NOMO-1 treated with DMSO at 0.1 percent for 48 hours (cell line): Measurements from ENCODE around the gene BRD4.
"Not testable (repeated sequence)": the region's sequence is repeated elsewhere in the genome, so short reads cannot be mapped to it uniquely, and the experiment has no call there.

Source experiments
- DNase-seq: peaks from one replicate; lab custom pipeline; 2025; ENCODE audit not compliant: unreplicated experiment; lab: John Stamatoyannopoulos, UW

The BRD4 gene

DNA sequence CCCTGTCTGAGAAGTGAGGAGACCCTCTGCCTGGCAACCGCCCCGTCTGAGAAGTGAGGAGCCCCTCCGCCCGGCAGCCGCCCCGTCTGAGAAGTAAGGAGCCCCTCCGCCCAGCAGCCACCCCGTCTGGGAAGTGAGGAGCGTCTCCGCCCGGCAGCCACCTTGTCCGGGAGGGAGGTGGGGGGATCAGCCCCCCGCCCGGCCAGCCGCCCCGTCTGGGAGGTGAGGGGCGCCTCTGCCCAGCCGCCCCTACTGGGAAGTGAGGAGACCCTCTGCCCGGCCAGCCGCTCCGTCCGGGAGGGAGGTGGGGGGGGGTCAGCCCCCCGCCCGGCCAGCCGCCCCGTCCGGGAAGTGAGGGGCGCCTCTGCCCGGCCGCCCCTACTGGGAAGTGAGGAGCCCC is 30.7 kb upstream of the BRD4 start:
- not testable (repeated sequence) for DNase-seq

- not testable (repeated sequence) for DNase-seq
These were observed 27.7 kb upstream of the BRD4 start for GRCh38 chr19:15360015-15360414.

DNA sequence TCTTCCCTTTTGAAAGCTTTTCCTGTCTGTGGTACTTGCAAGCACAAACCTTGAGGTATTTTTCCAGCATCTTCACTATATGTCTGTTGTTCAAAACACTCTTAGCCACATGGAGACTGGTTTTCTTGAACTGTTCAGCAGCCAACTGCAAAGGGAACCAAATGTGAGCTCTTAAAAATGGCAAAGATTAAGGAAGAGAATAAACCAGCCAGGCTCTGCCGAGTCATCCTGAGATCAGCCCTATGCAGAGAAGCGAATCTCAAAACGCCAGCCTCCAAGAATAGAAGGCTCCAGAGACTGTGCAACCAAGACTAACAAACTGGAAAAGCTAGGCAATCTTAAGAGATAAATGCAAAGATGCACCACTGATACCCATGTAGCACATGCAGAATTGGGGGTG is 26.6 kb upstream of the BRD4 start:
- no peak for DNase-seq

DNA sequence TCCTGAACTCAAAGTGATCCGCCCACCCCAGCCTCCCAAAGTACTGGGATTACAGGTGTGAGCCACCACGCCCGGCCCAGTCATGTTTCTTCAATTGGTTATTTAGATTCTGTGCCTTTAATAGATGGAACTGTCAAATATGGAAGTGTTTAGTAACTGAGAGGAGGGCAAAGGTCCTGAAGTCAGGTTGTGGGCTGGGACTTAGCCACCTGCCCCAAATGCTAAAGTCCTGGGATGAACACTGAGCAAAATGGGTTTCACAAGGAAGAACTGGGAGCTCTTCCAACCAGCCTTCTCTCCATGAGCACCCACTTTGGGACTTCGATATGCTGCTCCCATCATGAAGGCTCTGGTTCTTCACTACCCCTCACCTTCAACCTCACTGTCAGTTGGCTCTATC is 25.6 kb upstream of the BRD4 start:
- DNase-seq: no peak

- no peak for DNase-seq
These were observed 22.4 kb upstream of the BRD4 start for GRCh38 chr19:15354566-15355296.

DNA sequence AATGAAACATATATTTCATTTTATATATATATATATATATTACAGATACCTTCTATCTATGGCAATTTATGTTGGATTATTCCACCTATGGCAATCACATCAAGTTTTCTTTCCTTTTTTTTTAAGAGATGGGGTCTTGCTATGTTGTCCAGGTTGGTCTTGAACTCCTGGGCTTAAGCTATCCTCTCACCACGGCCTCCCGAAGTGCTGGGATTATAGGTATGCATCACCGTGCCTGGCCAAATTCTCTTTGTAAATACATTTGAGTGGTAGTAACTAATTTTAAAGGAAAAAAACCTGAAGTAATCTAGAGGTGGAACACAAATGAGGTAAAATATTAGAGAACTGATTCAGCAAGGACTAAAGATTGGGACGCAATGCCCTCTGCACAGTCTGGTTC is 21.6 kb upstream of the BRD4 start:
- no peak for DNase-seq

GRCh38 chr19:15352535-15352934 is 20.2 kb upstream of the BRD4 start:
- DNase-seq: not testable (repeated sequence)

DNA sequence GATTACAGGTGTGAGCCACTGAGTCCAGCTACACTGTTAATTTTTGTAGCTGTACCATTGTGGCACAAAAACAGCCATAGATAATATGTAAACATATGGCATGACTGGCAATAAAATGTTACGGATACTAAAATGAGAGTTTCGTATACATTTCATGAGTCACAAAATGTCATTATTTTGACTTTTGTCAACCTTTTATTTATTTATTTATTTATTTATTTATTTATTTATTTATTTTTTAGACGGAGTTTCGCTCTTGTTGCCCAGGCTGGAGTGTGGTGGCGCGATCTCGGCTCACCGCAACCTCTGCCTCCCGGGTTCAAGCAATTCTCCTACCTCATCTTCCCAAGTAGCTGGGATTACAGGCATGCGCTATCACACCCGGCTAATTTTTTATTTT is 9.0 kb upstream of the BRD4 start:
- DNase-seq: not testable (repeated sequence)

GRCh38 chr19:15340086-15340485 is 7.7 kb upstream of the BRD4 start:
- DNase-seq: no peak

DNA sequence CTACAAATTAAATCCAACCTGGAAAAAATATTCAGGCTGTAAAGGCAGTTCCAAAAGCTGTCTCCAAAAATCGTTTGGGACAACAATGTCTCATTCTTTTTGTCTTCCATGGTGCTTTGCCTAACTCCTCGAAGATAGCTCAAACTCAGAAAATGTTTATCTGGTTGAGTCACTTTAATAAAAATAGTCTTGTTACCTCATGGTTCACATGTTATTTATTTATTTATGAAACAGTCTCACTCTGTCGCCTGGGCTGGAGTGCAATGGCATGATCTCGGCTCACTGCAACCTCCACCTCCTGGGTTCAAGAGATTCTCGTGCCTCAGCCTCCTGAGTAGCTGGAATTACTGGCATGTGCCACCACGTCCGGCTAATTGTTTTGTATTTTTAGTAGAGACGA is 4.9 kb upstream of the BRD4 start:
- no peak for DNase-seq

DNA sequence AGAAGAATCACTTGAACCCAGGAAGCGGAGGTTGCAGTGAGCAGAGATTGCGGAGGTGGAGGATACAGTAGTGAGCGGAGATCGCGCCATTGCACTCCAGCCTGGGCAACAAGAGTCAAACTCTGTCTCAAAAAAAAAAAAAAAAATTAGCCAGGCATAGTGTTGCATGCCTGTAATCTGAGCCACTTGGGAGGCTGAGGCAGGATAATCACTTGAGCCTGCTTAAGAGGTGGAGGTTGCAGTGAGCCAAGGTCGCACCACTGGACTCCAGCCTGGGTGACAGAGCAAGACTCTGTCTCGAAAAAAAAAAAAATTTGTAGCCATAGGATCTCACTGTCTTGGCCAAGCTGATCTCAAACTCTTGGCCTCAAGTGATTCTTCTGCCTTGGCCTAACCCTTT is 3.7 kb upstream of the BRD4 start:
- not testable (repeated sequence) for DNase-seq

DNA sequence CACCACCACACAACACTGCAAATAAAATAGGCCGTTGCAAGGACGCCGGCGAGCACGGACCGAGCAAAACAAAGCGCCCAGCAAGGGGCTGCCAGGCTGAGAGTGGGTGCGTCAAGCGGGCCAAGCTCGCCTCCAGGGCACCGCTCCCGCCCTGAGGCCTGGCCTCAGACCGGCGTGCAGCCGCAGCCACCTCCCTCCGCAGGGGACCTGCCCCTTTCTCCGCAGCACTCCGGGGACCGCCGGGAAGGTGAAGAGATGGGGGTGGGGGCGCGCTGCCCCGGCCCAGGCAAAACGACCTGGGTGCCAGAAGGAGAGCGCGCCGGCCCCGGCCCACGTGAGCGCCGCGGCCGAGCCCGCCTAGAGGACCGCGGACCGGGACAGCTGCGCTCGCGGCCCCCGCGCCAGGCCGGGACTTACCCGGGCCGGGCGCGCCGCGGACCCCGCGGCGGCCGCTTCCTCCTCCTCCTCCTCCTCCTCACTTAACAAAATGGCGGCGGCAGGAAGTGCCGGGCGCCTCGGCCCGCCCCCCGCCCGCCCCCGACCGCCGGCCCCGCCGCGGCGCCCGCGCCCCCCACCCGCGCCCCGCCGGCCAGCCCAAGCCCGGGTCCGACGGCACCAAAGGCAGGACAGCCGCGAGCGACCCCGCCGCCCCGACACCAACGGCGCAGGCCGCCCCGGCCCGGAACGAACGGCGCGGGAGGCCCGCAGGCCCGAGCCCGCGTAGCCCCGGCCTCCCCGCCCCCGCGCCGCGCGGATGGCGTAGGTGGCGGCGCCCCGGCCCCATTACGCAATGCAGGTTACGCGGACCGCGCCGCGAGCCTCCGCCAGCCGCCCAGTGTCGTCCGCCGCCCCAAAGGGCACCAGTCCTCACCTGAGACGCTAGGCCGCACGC is 674 bp downstream of the BRD4 start:
- peak; percentile 48 for DNase-seq

DNA sequence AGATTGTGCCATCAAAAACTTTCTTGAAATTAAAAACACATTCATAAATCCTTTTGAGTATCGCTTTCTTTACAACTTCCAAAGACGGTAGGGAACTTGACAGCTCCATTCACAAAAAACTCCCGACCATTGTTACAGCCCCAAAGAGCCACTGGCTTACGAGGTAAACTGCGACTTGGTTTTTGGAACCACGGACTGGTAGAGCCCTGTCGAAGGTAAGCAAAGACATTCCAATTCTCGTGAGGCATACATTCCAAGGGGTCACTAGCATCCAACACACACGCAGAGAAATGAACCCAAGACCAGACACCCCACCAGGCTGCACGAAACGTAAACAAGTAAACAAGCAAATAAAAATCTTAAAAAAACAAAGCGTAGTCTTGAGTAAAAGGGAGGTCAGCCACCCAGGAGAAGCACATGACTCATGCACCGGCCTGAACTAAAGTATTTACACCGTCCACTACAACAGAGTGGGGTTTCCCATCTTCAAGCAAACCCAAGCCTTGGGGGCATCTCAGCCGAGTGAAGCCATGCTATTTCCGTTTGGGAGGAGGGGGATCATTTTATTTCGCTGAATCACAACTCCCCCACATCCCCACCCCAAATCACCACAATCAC is 1.4 kb downstream of the BRD4 start:
- no peak for DNase-seq

GRCh38 chr19:15328312-15328711 is 4.0 kb downstream of the BRD4 start:
- no peak for DNase-seq

DNA sequence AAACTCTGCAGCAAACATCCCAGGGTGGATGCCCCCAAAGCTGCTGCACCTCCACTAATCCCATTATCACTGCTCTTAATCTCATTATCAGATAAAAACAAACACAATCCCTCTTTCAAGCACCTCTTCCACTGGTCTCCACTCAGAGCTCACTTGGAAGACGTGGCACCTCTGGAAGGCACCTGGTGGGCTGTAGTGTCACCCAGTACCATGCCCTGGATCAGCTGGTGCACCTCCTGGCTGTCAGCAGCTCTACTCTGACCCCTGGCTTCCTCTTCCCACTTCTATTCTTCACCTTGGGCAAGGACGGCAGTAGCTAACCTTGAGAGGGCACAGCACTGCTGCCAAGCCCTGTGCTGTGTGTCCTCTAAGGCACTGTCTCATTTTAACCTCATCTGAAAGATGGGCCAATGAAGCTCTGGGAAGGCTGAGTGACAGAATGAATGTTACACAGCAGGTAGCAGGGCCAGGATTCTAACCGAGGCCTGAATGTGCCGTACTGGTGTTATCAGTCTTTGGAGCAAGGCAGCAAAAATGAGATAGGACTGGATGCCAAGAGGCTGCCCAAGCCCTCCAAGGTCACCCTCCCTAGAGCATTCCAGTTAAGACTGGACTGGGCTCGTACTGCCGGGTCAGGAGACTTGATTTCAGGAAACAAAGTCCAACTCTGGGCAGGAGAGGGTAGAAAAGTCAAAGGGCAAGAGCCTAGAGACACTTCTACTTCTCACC is 7.4 kb downstream of the BRD4 start:
- no peak for DNase-seq

GRCh38 chr19:15323496-15324235 is 8.7 kb downstream of the BRD4 start:
- peak; percentile 19 for DNase-seq

GRCh38 chr19:15321739-15322138 is 10.6 kb downstream of the BRD4 start:
- DNase-seq: no peak

GRCh38 chr19:15320116-15320515 is 12.2 kb downstream of the BRD4 start:
- DNase-seq: no peak

DNA sequence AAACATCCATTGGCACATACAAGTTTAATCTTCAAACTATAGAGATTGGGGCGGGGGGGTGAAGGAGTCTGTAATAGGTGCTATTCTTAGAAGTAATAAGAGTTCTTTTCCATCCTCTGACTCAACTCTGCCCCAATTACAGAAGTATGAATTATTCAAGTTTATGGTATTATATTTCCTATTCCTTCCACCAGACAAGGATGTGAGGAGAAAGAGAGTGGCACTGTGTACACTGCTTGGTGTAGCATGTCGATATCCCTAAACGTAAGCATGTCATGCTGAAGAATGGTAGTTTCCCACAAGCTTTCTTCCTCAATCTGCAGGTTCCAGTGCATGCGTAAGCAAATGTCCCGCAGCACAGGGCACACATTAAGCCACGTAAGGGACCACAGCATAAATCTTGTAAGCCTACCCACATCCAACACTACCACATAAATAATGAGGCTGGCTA is 14.1 kb downstream of the BRD4 start:
- DNase-seq: no peak

DNA sequence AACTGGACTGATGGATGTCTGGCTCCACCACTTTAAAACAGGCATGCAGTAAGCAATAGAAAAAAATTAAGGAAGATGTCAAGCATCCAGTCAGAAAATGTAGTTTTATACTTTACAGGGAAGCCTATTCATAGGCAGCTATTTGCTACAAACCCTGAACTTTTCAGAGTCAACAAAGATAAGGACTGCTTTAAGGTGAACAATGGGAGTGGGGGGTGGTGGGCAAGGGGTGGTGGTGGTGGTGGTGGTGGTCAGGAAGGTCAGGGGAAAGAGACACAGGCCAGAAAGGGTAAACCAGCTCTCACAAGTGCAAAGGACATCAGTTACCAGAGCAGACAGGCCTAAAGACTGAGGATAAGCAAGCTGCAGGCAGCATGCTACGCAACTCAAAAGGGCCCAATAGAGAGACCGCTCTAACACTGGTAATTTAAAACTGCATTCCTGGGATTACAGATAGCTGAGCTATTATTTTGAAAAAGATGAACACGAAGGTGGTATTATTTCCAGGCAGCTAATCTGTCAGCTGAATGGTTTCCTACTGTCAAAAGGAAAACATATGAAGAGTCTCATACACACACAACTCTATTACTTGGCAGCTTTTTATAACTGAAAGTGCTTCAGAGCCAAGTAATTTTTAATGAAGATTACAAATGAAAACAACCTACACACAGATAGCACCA is 14.8 kb downstream of the BRD4 start:
- DNase-seq: no peak
